Measurements from ENCODE around the gene DACH1. TPM values are rescaled to one million over a fixed set of nuclear protein-coding genes. Genes with fewer than 3 reads are reported as not detected.
A peak's percentile ranks its signal among the peaks of the same experiment; 100 is the strongest.

Gene DACH1
- total RNA-seq, 1 donor from 2014 or later = 1.6 TPM

DNA sequence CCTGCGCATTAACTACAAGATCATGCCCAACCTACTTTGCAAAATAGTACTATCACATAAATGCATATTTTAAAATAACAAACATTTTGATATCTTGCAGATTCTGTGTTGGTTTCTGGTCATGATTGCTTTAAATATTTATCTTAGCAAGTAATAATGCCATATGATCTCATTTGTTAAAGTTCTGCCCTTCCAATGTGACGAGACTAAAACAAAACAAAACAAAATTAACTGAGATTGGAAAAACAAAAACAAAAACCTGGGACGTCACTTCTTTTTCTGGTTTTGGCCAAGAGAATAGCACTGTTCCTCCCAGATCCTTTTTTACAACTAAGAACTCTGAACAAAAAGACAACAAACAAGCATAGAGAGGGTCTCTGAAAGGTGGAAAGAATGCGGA, 436.3 kb downstream of the DACH1 start:
- no peaks in the 10 kb centered on the region for H3K4me1 Mint-ChIP-seq (ENCODE audit: low read depth, unreplicated experiment)
- Histone ChIP-seq H3K27ac (ENCODE audit: low read depth, low read length) (no peak overlapping the region), H3K36me3 (ENCODE audit: insufficient read depth, low read length) (no peaks in the 10 kb centered on the region), H3K4me3 (ENCODE audit: insufficient read depth, low read depth, low read length) (no peak overlapping the region), H3K9me3 (ENCODE audit: insufficient read depth, low read depth, low read length) (no peaks in the 10 kb centered on the region), H4K20me1 (ENCODE audit: insufficient read depth, low read length) (no peaks in the 10 kb centered on the region), H3K9ac (ENCODE audit: low read length) (no peak overlapping the region), H2AFZ (ENCODE audit: low read depth, low read length) (no peak overlapping the region), H3K4me1 (ENCODE audit: insufficient read depth, low read length) (no peaks in the 10 kb centered on the region), H3K79me2 (ENCODE audit: insufficient read depth, low read length) (no peaks in the 10 kb centered on the region), H3K27me3 (ENCODE audit: insufficient read depth, low read length) (no peaks in the 10 kb centered on the region), H3K4me2 (ENCODE audit: low read length) (no peak overlapping the region)
- H3K36me3 Mint-ChIP-seq (ENCODE audit: low read depth, unreplicated experiment) = no peaks in the 10 kb centered on the region
- no peak for DNase-seq (ENCODE audit: low read depth)
- TF ChIP-seq EZH2 (IDR thresholded peaks at IDR 0.05; ENCODE audit: insufficient read depth, low read length) = no peak
- TF ChIP-seq, protein P1, sequence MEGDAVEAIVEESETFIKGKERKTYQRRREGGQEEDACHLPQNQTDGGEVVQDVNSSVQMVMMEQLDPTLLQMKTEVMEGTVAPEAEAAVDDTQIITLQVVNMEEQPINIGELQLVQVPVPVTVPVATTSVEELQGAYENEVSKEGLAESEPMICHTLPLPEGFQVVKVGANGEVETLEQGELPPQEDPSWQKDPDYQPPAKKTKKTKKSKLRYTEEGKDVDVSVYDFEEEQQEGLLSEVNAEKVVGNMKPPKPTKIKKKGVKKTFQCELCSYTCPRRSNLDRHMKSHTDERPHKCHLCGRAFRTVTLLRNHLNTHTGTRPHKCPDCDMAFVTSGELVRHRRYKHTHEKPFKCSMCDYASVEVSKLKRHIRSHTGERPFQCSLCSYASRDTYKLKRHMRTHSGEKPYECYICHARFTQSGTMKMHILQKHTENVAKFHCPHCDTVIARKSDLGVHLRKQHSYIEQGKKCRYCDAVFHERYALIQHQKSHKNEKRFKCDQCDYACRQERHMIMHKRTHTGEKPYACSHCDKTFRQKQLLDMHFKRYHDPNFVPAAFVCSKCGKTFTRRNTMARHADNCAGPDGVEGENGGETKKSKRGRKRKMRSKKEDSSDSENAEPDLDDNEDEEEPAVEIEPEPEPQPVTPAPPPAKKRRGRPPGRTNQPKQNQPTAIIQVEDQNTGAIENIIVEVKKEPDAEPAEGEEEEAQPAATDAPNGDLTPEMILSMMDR (IDR thresholded peaks at IDR 0.05; ENCODE audit: insufficient read depth, low read depth, low read length) = no peak
- H3K27ac Mint-ChIP-seq (ENCODE audit: unreplicated experiment) = no peak overlapping the region
- FAIRE-seq = no peak
- H3K4me3 Mint-ChIP-seq (ENCODE audit: unreplicated experiment) = no peak overlapping the region
- no peaks in the 10 kb centered on the region for H3K27me3 Mint-ChIP-seq (ENCODE audit: low read depth, unreplicated experiment)
- no peaks in the 10 kb centered on the region for H3K9me3 Mint-ChIP-seq (ENCODE audit: unreplicated experiment)

DNA sequence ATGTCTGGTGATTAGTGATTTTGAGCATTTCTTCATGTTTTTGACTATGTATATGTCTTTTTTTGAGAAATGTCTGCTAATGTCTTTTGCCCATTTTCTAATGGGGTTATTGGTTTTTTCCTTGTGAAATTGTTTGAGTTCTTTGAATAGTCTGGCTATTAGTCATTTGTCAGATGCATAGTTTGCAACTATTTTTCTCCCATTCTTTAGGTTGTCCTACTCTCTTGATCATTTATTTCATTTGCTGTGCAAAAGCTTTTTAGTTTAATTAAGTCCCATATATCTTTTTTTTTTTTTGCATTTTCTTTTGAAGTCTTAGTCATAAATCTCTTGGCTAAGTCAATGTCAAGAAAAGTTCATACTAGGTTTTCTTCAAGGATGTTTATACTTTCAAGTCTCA, 449.8 kb downstream of the DACH1 start:
- H4K20me1 ChIP-seq (ENCODE audit: insufficient read depth, low read length) = no peaks in the 10 kb centered on the region
- H3K4me1 Mint-ChIP-seq (ENCODE audit: low read depth, unreplicated experiment) = peaks cover 17% of the 10 kb centered on the region

DNA sequence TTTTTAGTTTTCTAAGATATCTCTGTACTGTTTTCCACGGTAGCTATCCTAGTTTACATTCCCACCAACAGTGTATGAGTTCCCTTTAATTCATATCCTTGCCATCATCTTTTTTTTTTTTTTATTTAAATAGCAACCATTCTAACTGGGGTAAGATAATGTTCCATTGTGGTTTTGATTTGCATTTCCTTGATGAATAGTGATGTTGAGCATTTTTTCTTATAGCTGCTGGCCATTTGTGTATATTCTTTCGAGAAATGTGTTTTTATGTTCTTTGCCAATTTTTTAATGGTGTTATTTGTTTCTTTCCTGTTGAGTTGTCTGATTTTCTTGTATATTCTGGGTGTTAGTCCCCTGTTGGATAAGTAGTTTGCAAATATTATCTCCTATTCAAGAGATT, 454.8 kb downstream of the DACH1 start:
- Histone ChIP-seq H3K36me3 (ENCODE audit: insufficient read depth, low read length) (no peaks in the 10 kb centered on the region), H3K27me3 (ENCODE audit: insufficient read depth, low read length) (no peaks in the 10 kb centered on the region), H4K20me1 (ENCODE audit: insufficient read depth, low read length) (no peaks in the 10 kb centered on the region), H2AFZ (ENCODE audit: low read depth, low read length) (no peak overlapping the region), H3K79me2 (ENCODE audit: insufficient read depth, low read length) (no peaks in the 10 kb centered on the region), H3K4me2 (ENCODE audit: low read length) (no peak overlapping the region), H3K4me3 (ENCODE audit: insufficient read depth, low read depth, low read length) (no peak overlapping the region), H3K9me3 (ENCODE audit: insufficient read depth, low read depth, low read length) (no peaks in the 10 kb centered on the region), H3K4me1 (ENCODE audit: insufficient read depth, low read length) (no peaks in the 10 kb centered on the region), H3K27ac (ENCODE audit: low read depth, low read length) (no peak overlapping the region), H3K9ac (ENCODE audit: low read length) (no peak overlapping the region)
- H3K27ac Mint-ChIP-seq (ENCODE audit: unreplicated experiment) = no peak overlapping the region
- no peaks in the 10 kb centered on the region for H3K27me3 Mint-ChIP-seq (ENCODE audit: low read depth, unreplicated experiment)
- DNase-seq (ENCODE audit: low read depth) (peak; percentile 49), FAIRE-seq (no peak)
- H3K9me3 Mint-ChIP-seq (ENCODE audit: unreplicated experiment) = no peaks in the 10 kb centered on the region
- H3K4me3 Mint-ChIP-seq (ENCODE audit: unreplicated experiment) = no peak overlapping the region
- no peaks in the 10 kb centered on the region for H3K36me3 Mint-ChIP-seq (ENCODE audit: low read depth, unreplicated experiment)
- peaks cover 12% of the 10 kb centered on the region for H3K4me1 Mint-ChIP-seq (ENCODE audit: low read depth, unreplicated experiment)
- TF ChIP-seq, protein P1 (IDR thresholded peaks at IDR 0.05; ENCODE audit: insufficient read depth, low read depth, low read length) = no peak
- no peak for TF ChIP-seq EZH2 (IDR thresholded peaks at IDR 0.05; ENCODE audit: insufficient read depth, low read length)

More for the DNA sequence above, 449.8 kb downstream of the DACH1 start:
- Histone ChIP-seq H3K4me3 (ENCODE audit: insufficient read depth, low read depth, low read length) (no peak overlapping the region), H2AFZ (ENCODE audit: low read depth, low read length) (no peak overlapping the region), H3K27ac (ENCODE audit: low read depth, low read length) (no peak overlapping the region), H3K9me3 (ENCODE audit: insufficient read depth, low read depth, low read length) (no peaks in the 10 kb centered on the region), H3K79me2 (ENCODE audit: insufficient read depth, low read length) (no peaks in the 10 kb centered on the region), H3K4me2 (ENCODE audit: low read length) (no peak overlapping the region), H3K9ac (ENCODE audit: low read length) (no peak overlapping the region), H3K27me3 (ENCODE audit: insufficient read depth, low read length) (no peaks in the 10 kb centered on the region), H3K36me3 (ENCODE audit: insufficient read depth, low read length) (no peaks in the 10 kb centered on the region), H3K4me1 (ENCODE audit: insufficient read depth, low read length) (no peaks in the 10 kb centered on the region)
- Mint-ChIP-seq H3K36me3 (ENCODE audit: low read depth, unreplicated experiment) (no peaks in the 10 kb centered on the region), H3K27me3 (ENCODE audit: low read depth, unreplicated experiment) (no peaks in the 10 kb centered on the region), H3K27ac (ENCODE audit: unreplicated experiment) (peak overlapping the region; percentile 98), H3K9me3 (ENCODE audit: unreplicated experiment) (peaks cover 4% of the 10 kb centered on the region), H3K4me3 (ENCODE audit: unreplicated experiment) (no peak overlapping the region)
- TF ChIP-seq EZH2 (IDR thresholded peaks at IDR 0.05; ENCODE audit: insufficient read depth, low read length) = no peak
- TF ChIP-seq, protein P1 (IDR thresholded peaks at IDR 0.05; ENCODE audit: insufficient read depth, low read depth, low read length) = no peak
- DNase-seq (ENCODE audit: low read depth) (peak; percentile 51), FAIRE-seq (no peak)
